SU-DHL-6 (cell line): ENCODE results near the gene RFX1.

Experiments used
- CTCF ChIP-seq: fragments of 200-600 bp; sonication (generic); IDR thresholded peaks from one replicate; pipeline ENCODE4 v1.5.1; 2017; ENCODE audit warnings: antibody characterized with exemption, mild to moderate bottlenecking, low read length, moderate library complexity; ENCODE audit not compliant: insufficient read depth, poor library complexity, severe bottlenecking
- EZH2phosphoT487 ChIP-seq: fragments of 200-600 bp; sonication (generic), shearing (Covaris generic); conservative IDR thresholded peaks from 2 replicates; pipeline ENCODE4 v1.6.1; 2018; ENCODE audit warnings: mild to moderate bottlenecking, antibody characterized with exemption, low read length, moderate library complexity, mixed read lengths

GRCh38 chr19:14055396-14055795 is 49.3 kb upstream of the RFX1 start:
- TF ChIP-seq CTCF = no peak
- no peak for TF ChIP-seq EZH2phosphoT487
